WTC11 (cell line): Measurements from ENCODE around the gene SLC46A3. TPM values are rescaled to one million over a fixed set of nuclear protein-coding genes. Genes with fewer than 3 reads are reported as not detected.
A peak's percentile ranks its signal among the peaks of the same experiment; 100 is the strongest.

Experiments
- ATAC-seq: fragments of 200-7000 bp; cut with Tn5 transposase; 2 replicates; pipeline ENCODE4 v1.10.0; 2021; ENCODE audit warnings: mild to moderate bottlenecking, moderate library complexity
- Bru-seq: library from RNA; stranded (reverse); fragments of 400-500 nt; gene quantifications from one replicate; lab custom pipeline; 2021; lab: Mats Ljungman, UMichigan
- CTCF ChIA-PET: fragments of 300-600 bp; sonication (Branson Sonifier 250); formaldehyde crosslinking; loops from one replicate; lab custom pipeline; 2021; ENCODE audit warnings: antibody characterized with exemption; lab: Charles Lee
- POLR2A ChIA-PET: fragments of 350-600 bp; sonication (Branson Sonifier 250); formaldehyde crosslinking; loops from one replicate; lab custom pipeline; 2021; ENCODE audit warnings: antibody characterized with exemption; lab: Charles Lee
- DNase-seq: peaks from one replicate; pipeline ENCODE4 v3.0.0; 2021; ENCODE audit warnings: low spot score
- H3K27ac Mint-ChIP-seq: 2 replicates; pipeline ENCODE4 v1.8.0; 2021; ENCODE audit warnings: mixed read lengths
- H3K27me3 Mint-ChIP-seq: 2 replicates; pipeline ENCODE4 v1.8.0; 2021; ENCODE audit warnings: low read depth, mild to moderate bottlenecking, moderate library complexity, mixed read lengths
- H3K36me3 Mint-ChIP-seq: 2 replicates; pipeline ENCODE4 v1.8.0; 2021; ENCODE audit warnings: mixed read lengths
- H3K4me1 Mint-ChIP-seq: 2 replicates; pipeline ENCODE4 v1.8.0; 2022; ENCODE audit warnings: mixed read lengths
- H3K4me3 Mint-ChIP-seq: 2 replicates; pipeline ENCODE4 v1.8.0; 2021; ENCODE audit warnings: mild to moderate bottlenecking, moderate library complexity, mixed read lengths
- H3K9me3 Mint-ChIP-seq: 2 replicates; pipeline ENCODE4 v1.8.0; 2021; ENCODE audit warnings: mixed read lengths
- ETV6 ChIP-seq: sonication (generic); formaldehyde crosslinking; IDR thresholded peaks from 2 replicates; pipeline ENCODE4 v1.8.1; 2022; ENCODE audit warnings: mild to moderate bottlenecking, missing genetic modification reagents
- FOXK1 ChIP-seq: sonication (generic); formaldehyde crosslinking; IDR thresholded peaks from 2 replicates; pipeline ENCODE4 v1.8.0; 2022; ENCODE audit warnings: mild to moderate bottlenecking, moderate library complexity, missing genetic modification reagents
- FOXP1 ChIP-seq: sonication (generic); formaldehyde crosslinking; IDR thresholded peaks from 2 replicates; pipeline ENCODE4 v1.8.0; 2022; ENCODE audit warnings: missing genetic modification reagents, mild to moderate bottlenecking, moderate library complexity, borderline replicate concordance
- FOXP4 ChIP-seq: sonication (generic); formaldehyde crosslinking; IDR thresholded peaks from 2 replicates; pipeline ENCODE4 v1.8.0; 2022; ENCODE audit warnings: mild to moderate bottlenecking, missing genetic modification reagents
- MAX ChIP-seq: sonication (generic); formaldehyde crosslinking; IDR thresholded peaks from 2 replicates; pipeline ENCODE4 v1.8.0; 2022; ENCODE audit warnings: mild to moderate bottlenecking, missing genetic modification reagents
- MLX ChIP-seq: sonication (generic); formaldehyde crosslinking; IDR thresholded peaks from 2 replicates; pipeline ENCODE4 v1.8.1; 2023; ENCODE audit warnings: mild to moderate bottlenecking, missing genetic modification reagents, moderate library complexity
- MYBL2 ChIP-seq: sonication (generic); formaldehyde crosslinking; IDR thresholded peaks from 2 replicates; pipeline ENCODE4 v1.8.1; 2023; ENCODE audit warnings: mild to moderate bottlenecking, moderate library complexity, missing genetic modification reagents
- NFYB ChIP-seq: sonication (generic); formaldehyde crosslinking; conservative IDR thresholded peaks from 2 replicates; pipeline ENCODE4 v1.8.0; 2022; ENCODE audit warnings: low read depth, missing genetic modification reagents
- NR3C1 ChIP-seq: sonication (generic); formaldehyde crosslinking; conservative IDR thresholded peaks from 2 replicates; pipeline ENCODE4 v1.8.1; 2023; ENCODE audit warnings: low read depth, mild to moderate bottlenecking, missing genetic modification reagents
- PRRX2 ChIP-seq: fragments of 250-450 bp; sonication (Bioruptor Pico); IDR thresholded peaks from 2 replicates; pipeline ENCODE4 v1.8.0; 2021; ENCODE audit warnings: mild to moderate bottlenecking
- SOX15 ChIP-seq: fragments of 250-450 bp; sonication (Bioruptor Pico); IDR thresholded peaks from 2 replicates; pipeline ENCODE4 v1.9.0; 2021; ENCODE audit warnings: mild to moderate bottlenecking
- SP1 ChIP-seq: sonication (generic); formaldehyde crosslinking; conservative IDR thresholded peaks from 2 replicates; pipeline ENCODE4 v1.8.1; 2022; ENCODE audit warnings: missing genetic modification reagents
- TEAD1 ChIP-seq: sonication (generic); formaldehyde crosslinking; IDR thresholded peaks from 2 replicates; pipeline ENCODE4 v1.8.0; 2022; ENCODE audit warnings: mild to moderate bottlenecking, missing genetic modification reagents
- TP53 ChIP-seq: sonication (generic); formaldehyde crosslinking; IDR thresholded peaks from 2 replicates; pipeline ENCODE4 v1.8.1; 2023; ENCODE audit warnings: mild to moderate bottlenecking, missing genetic modification reagents
- ZBTB21 ChIP-seq: sonication (generic); formaldehyde crosslinking; IDR thresholded peaks from 2 replicates; pipeline ENCODE4 v1.8.1; 2023; ENCODE audit warnings: mild to moderate bottlenecking, missing genetic modification reagents, borderline replicate concordance
- ZNF416 ChIP-seq: fragments of 250-450 bp; sonication (Bioruptor Pico); IDR thresholded peaks from 2 replicates; pipeline ENCODE4 v1.9.0; 2021; ENCODE audit warnings: mild to moderate bottlenecking, inconsistent platforms
- long read RNA-seq, 3 experiments: library from RNA in 1 of 3; library from capped mRNA in 1 of 3; library from polyadenylated mRNA in 1 of 3; unstranded in 2 of 3; stranded (forward) in 1 of 3; transcript quantifications; one replicate each; pipeline ENCODE4 v2.0.0, GENCODE V29; 2021
- total RNA-seq: library from RNA; stranded (reverse); gene quantifications from 3 replicates; pipeline ENCODE4 v1.2.3, GENCODE V29; 2021
- TF ChIP-seq, protein P1 (sequence below): fragments of 250-450 bp; sonication (Bioruptor Pico); IDR thresholded peaks from 2 replicates; pipeline ENCODE4 v1.9.0; 2021; ENCODE audit warnings: mild to moderate bottlenecking
- TF ChIP-seq, protein P2 (sequence below): sonication (generic); formaldehyde crosslinking; IDR thresholded peaks from 2 replicates; pipeline ENCODE4 v1.8.1; 2023; ENCODE audit warnings: mild to moderate bottlenecking, moderate library complexity, missing genetic modification reagents
- TF ChIP-seq, protein P3 (sequence below): sonication (generic); formaldehyde crosslinking; IDR thresholded peaks from 2 replicates; pipeline ENCODE4 v1.8.1; 2022; ENCODE audit warnings: mild to moderate bottlenecking, moderate library complexity, missing genetic modification reagents
- TF ChIP-seq, protein P4 (sequence below): sonication (generic); formaldehyde crosslinking; IDR thresholded peaks from 2 replicates; pipeline ENCODE4 v1.8.0; 2023; ENCODE audit warnings: missing genetic modification reagents, mild to moderate bottlenecking, borderline replicate concordance

The SLC46A3 gene, protein sequence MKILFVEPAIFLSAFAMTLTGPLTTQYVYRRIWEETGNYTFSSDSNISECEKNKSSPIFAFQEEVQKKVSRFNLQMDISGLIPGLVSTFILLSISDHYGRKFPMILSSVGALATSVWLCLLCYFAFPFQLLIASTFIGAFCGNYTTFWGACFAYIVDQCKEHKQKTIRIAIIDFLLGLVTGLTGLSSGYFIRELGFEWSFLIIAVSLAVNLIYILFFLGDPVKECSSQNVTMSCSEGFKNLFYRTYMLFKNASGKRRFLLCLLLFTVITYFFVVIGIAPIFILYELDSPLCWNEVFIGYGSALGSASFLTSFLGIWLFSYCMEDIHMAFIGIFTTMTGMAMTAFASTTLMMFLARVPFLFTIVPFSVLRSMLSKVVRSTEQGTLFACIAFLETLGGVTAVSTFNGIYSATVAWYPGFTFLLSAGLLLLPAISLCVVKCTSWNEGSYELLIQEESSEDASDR
- 0.39 to 0.79 TPM (median 0.55 TPM) in 3 replicates for total RNA-seq
- percentile 29 among the genes with signal in this experiment for Bru-seq, nascent RNA
- long read RNA-seq, experiment 1: 0 reads
- long read RNA-seq, experiment 2: 0 reads
- long read RNA-seq, experiment 3: 0 reads

DNA sequence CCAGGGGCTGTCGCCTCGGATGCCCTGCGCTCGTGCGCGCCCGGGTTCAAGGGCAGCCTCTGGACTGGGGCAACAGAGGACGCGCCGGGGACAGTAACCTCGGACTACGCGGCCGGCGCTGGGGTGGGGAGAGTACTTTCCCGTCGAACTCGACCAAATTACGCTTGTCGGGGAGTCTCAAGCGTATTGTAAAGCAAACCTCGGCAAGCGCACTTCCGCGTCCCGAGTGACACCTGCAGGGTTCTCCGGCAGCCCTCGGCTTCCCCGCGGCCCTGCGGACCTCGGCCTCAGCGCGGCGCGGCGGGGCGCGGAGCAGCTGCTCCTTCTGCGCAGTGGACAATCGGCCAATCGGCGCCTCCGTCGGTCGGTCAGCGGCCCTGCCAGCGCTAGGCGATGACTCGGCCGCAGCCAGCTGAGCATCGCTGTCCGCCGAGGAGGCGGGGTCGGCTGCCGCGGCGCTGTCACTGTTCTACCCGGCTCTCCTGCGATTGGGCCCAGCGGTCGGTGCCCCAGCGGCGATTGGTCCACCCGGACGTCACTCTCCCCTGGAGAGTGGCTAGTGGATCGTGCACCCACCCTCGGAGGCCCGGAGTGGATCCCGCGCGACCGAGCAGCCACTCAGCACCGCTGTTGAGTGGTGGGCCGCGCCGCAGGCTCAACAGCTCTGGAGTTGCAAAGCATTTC, at the start of gene SLC46A3:
SLC46A3 (minus strand) TSS at position 428 of the 684 bp plus-strand sequence. CDS start 972 bp downstream, outside the sequence.
- H3K36me3 Mint-ChIP-seq: no peaks in the 10 kb centered on the region
- 0 out of 2 replicates have a peak within 1 kb of the TSS, but pooled peaks have one; percentile 14 for H3K27ac Mint-ChIP-seq
- peaks cover 39% of the 10 kb centered on the region for H3K27me3 Mint-ChIP-seq
- POLR2A ChIA-PET: interaction anchor here (0.6 to 0.9 kb wide), 2 partner anchors 237 to 733 kb away, joined by 3 to 4 read pairs; no protein-coding TSS in a partner anchor
- H3K4me3 Mint-ChIP-seq: peak within 1 kb of the TSS; percentile 98
- peaks cover 11% of the 10 kb centered on the region for H3K4me1 Mint-ChIP-seq
- TF ChIP-seq, protein P1, sequence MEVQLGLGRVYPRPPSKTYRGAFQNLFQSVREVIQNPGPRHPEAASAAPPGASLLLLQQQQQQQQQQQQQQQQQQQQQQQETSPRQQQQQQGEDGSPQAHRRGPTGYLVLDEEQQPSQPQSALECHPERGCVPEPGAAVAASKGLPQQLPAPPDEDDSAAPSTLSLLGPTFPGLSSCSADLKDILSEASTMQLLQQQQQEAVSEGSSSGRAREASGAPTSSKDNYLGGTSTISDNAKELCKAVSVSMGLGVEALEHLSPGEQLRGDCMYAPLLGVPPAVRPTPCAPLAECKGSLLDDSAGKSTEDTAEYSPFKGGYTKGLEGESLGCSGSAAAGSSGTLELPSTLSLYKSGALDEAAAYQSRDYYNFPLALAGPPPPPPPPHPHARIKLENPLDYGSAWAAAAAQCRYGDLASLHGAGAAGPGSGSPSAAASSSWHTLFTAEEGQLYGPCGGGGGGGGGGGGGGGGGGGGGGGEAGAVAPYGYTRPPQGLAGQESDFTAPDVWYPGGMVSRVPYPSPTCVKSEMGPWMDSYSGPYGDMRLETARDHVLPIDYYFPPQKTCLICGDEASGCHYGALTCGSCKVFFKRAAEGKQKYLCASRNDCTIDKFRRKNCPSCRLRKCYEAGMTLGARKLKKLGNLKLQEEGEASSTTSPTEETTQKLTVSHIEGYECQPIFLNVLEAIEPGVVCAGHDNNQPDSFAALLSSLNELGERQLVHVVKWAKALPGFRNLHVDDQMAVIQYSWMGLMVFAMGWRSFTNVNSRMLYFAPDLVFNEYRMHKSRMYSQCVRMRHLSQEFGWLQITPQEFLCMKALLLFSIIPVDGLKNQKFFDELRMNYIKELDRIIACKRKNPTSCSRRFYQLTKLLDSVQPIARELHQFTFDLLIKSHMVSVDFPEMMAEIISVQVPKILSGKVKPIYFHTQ (CRISPR knock-in tag): no peak
- TF ChIP-seq NR3C1 (no peak), TEAD1 (peak; percentile 72), NFYB (CRISPR knock-in tag) (peak; percentile 95), SOX15 (CRISPR knock-in tag) (no peak), SP1 (CRISPR knock-in tag) (no peak; the same call in none of the 2 replicates), MYBL2 (CRISPR knock-in tag) (0 out of 2 replicates have a peak, but pooled peaks have one; percentile 34), MLX (no peak), TP53 (CRISPR knock-in tag) (peak; percentile 83), ZBTB21 (CRISPR knock-in tag) (0 out of 2 replicates have a peak, but pooled peaks have one; percentile 19), ZNF416 (CRISPR knock-in tag) (peak; percentile 15; the same call in 1 of the 2 replicates), FOXP1 (peak; percentile 80; the same call in 1 of the 2 replicates), MAX (CRISPR knock-in tag) (peak; percentile 80), ETV6 (CRISPR knock-in tag) (peak; percentile 75), PRRX2 (no peak), FOXK1 (CRISPR knock-in tag) (peak; percentile 85; the same call in 1 of the 2 replicates), FOXP4 (peak; percentile 91)
- TF ChIP-seq, protein P2, sequence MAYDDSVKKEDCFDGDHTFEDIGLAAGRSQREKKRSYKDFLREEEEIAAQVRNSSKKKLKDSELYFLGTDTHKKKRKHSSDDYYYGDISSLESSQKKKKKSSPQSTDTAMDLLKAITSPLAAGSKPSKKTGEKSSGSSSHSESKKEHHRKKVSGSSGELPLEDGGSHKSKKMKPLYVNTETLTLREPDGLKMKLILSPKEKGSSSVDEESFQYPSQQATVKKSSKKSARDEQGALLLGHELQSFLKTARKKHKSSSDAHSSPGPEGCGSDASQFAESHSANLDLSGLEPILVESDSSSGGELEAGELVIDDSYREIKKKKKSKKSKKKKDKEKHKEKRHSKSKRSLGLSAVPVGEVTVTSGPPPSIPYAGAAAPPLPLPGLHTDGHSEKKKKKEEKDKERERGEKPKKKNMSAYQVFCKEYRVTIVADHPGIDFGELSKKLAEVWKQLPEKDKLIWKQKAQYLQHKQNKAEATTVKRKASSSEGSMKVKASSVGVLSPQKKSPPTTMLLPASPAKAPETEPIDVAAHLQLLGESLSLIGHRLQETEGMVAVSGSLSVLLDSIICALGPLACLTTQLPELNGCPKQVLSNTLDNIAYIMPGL (CRISPR knock-in tag): peak; percentile 58; the same call in 1 of the 2 replicates
- TF ChIP-seq, protein P3, sequence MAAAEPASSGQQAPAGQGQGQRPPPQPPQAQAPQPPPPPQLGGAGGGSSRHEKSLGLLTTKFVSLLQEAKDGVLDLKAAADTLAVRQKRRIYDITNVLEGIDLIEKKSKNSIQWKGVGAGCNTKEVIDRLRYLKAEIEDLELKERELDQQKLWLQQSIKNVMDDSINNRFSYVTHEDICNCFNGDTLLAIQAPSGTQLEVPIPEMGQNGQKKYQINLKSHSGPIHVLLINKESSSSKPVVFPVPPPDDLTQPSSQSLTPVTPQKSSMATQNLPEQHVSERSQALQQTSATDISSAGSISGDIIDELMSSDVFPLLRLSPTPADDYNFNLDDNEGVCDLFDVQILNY: 0 out of 2 replicates have a peak, but pooled peaks have one; percentile 56
- TF ChIP-seq, protein P4, sequence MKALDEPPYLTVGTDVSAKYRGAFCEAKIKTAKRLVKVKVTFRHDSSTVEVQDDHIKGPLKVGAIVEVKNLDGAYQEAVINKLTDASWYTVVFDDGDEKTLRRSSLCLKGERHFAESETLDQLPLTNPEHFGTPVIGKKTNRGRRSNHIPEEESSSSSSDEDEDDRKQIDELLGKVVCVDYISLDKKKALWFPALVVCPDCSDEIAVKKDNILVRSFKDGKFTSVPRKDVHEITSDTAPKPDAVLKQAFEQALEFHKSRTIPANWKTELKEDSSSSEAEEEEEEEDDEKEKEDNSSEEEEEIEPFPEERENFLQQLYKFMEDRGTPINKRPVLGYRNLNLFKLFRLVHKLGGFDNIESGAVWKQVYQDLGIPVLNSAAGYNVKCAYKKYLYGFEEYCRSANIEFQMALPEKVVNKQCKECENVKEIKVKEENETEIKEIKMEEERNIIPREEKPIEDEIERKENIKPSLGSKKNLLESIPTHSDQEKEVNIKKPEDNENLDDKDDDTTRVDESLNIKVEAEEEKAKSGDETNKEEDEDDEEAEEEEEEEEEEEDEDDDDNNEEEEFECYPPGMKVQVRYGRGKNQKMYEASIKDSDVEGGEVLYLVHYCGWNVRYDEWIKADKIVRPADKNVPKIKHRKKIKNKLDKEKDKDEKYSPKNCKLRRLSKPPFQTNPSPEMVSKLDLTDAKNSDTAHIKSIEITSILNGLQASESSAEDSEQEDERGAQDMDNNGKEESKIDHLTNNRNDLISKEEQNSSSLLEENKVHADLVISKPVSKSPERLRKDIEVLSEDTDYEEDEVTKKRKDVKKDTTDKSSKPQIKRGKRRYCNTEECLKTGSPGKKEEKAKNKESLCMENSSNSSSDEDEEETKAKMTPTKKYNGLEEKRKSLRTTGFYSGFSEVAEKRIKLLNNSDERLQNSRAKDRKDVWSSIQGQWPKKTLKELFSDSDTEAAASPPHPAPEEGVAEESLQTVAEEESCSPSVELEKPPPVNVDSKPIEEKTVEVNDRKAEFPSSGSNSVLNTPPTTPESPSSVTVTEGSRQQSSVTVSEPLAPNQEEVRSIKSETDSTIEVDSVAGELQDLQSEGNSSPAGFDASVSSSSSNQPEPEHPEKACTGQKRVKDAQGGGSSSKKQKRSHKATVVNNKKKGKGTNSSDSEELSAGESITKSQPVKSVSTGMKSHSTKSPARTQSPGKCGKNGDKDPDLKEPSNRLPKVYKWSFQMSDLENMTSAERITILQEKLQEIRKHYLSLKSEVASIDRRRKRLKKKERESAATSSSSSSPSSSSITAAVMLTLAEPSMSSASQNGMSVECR (CRISPR knock-in tag): peak; percentile 82
- peak; percentile 99 for ATAC-seq
- CTCF ChIA-PET: interaction anchor here (0.6 to 3.6 kb wide), 3 partner anchors 78 to 300 kb away, joined by 3 to 16 read pairs (median 3); no protein-coding TSS in a partner anchor
- no peaks in the 10 kb centered on the region for H3K9me3 Mint-ChIP-seq
- peak; percentile 99 for DNase-seq
